Spleen (tissue), 7 donors: ENCODE results near the gene TTC34.

Source experiments
- CTCF ChIP-seq, 11 experiments: fragments of 200-600 bp in 7 of 11; fragments of 450-650 bp in 4 of 11; sonication (generic) in 4 of 11; IDR thresholded peaks in 8 of 11; conservative IDR thresholded peaks in 3 of 11; 1 replicate in 7 of 11; 2 replicates in 4 of 11; pipeline versions ENCODE4 v1.4.0 to v1.8.0; 2016 to 2021; ENCODE audit warnings: antibody characterized with exemption in 11 of 11, inconsistent platforms in 4 of 11, mild to moderate bottlenecking in 1 of 11
- POLR2A ChIP-seq, 3 donors: fragments of 450-650 bp; IDR thresholded peaks; one replicate each; pipeline ENCODE4 v1.5.1; 2017; ENCODE audit warnings: antibody characterized with exemption in 3 of 3, mild to moderate bottlenecking in 1 of 3
- donor health status: DM: no; HTN: no; CAD: no; lungs with moderate emphysema.
- donor health status: DM: no; HTN: no; CAD: no.
- donor health status: DM: no; HTN: no; CAD: no.

- TF ChIP-seq CTCF (IDR thresholded peaks at IDR 0.05 in 8 of 11, conservative IDR thresholded peaks at IDR 0.05 in 3 of 11) (no peak), POLR2A (IDR thresholded peaks at IDR 0.05) (no peak)
Measured at GRCh38 chr1:2805801-2806430, 4.4 kb upstream of the TTC34 start.
